Measurements from ENCODE around the gene TUBGCP2. TPM values are rescaled to one million over a fixed set of nuclear protein-coding genes. Genes with fewer than 3 reads are reported as not detected.
"Not testable (repeated sequence)": the region's sequence is repeated elsewhere in the genome, so short reads cannot be mapped to it uniquely, and the experiment has no call there.

TUBGCP2 gene
- total RNA-seq, 1 donor from 2014 or later, result 56.2 TPM

DNA sequence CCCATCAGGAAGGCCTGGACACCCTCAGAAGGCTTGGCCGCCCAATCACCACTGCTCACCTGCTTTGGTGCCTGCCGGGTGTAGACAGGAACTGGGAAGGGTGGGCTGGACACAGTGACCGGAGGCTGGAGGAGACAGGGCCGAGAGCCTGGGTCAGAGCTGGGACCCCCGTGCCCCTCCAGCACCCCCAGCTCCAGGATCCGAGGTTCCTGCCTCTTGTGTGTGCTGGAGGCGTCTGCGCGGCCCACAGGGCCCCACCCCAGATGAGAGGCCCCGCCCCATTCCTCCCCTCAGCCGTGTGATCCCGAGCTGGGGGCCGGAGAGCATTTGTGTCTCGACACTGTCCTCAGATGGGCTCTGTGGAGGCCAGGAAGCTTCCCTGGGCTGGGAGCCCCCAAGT lies 41.4 kb downstream of the TUBGCP2 start:
- Mint-ChIP-seq H3K4me3 (ENCODE audit: unreplicated experiment) (no peak overlapping the region), H3K27ac (ENCODE audit: unreplicated experiment) (no peak overlapping the region), H3K27me3 (ENCODE audit: low read depth, unreplicated experiment) (peaks cover 17% of the 10 kb centered on the region), H3K36me3 (ENCODE audit: low read depth, unreplicated experiment) (no peaks in the 10 kb centered on the region), H3K9me3 (ENCODE audit: unreplicated experiment) (no peaks in the 10 kb centered on the region), H3K4me1 (ENCODE audit: low read depth, unreplicated experiment) (no peaks in the 10 kb centered on the region)
- FAIRE-seq, result no peak
- Histone ChIP-seq H3K4me3 (ENCODE audit: insufficient read depth, low read depth, low read length) (no peak overlapping the region), H3K4me2 (ENCODE audit: low read length) (no peak overlapping the region), H3K27me3 (ENCODE audit: insufficient read depth, low read length) (peaks cover 2% of the 10 kb centered on the region), H3K79me2 (ENCODE audit: insufficient read depth, low read length) (no peaks in the 10 kb centered on the region), H3K36me3 (ENCODE audit: insufficient read depth, low read length) (no peaks in the 10 kb centered on the region), H3K9ac (ENCODE audit: low read length) (no peak overlapping the region), H3K9me3 (ENCODE audit: insufficient read depth, low read depth, low read length) (no peaks in the 10 kb centered on the region), H4K20me1 (ENCODE audit: insufficient read depth, low read length) (no peaks in the 10 kb centered on the region), H3K4me1 (ENCODE audit: insufficient read depth, low read length) (peaks cover under 1% of the 10 kb centered on the region), H2AFZ (ENCODE audit: low read depth, low read length) (no peak overlapping the region), H3K27ac (ENCODE audit: low read depth, low read length) (no peak overlapping the region)
- no peak for DNase-seq (ENCODE audit: low read depth)
- TF ChIP-seq, protein P1, sequence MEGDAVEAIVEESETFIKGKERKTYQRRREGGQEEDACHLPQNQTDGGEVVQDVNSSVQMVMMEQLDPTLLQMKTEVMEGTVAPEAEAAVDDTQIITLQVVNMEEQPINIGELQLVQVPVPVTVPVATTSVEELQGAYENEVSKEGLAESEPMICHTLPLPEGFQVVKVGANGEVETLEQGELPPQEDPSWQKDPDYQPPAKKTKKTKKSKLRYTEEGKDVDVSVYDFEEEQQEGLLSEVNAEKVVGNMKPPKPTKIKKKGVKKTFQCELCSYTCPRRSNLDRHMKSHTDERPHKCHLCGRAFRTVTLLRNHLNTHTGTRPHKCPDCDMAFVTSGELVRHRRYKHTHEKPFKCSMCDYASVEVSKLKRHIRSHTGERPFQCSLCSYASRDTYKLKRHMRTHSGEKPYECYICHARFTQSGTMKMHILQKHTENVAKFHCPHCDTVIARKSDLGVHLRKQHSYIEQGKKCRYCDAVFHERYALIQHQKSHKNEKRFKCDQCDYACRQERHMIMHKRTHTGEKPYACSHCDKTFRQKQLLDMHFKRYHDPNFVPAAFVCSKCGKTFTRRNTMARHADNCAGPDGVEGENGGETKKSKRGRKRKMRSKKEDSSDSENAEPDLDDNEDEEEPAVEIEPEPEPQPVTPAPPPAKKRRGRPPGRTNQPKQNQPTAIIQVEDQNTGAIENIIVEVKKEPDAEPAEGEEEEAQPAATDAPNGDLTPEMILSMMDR (IDR thresholded peaks at IDR 0.05; ENCODE audit: insufficient read depth, low read depth, low read length), result no peak
- TF ChIP-seq EZH2 (IDR thresholded peaks at IDR 0.05; ENCODE audit: insufficient read depth, low read length), result no peak

GRCh38 chr10:133266056-133266795 lies 42.4 kb downstream of the TUBGCP2 start:
- TF ChIP-seq, protein P1 (IDR thresholded peaks at IDR 0.05; ENCODE audit: insufficient read depth, low read depth, low read length), result no peak
- TF ChIP-seq EZH2 (IDR thresholded peaks at IDR 0.05; ENCODE audit: insufficient read depth, low read length), result no peak
- H3K9me3 ChIP-seq (ENCODE audit: insufficient read depth, low read depth, low read length), result no peaks in the 10 kb centered on the region
- H3K27me3 ChIP-seq (ENCODE audit: insufficient read depth, low read length), result peaks cover 2% of the 10 kb centered on the region
- H2AFZ ChIP-seq (ENCODE audit: low read depth, low read length), result no peak overlapping the region
- no peaks in the 10 kb centered on the region for H3K36me3 ChIP-seq (ENCODE audit: insufficient read depth, low read length)
- H3K4me3 ChIP-seq (ENCODE audit: insufficient read depth, low read depth, low read length), result no peak overlapping the region
- H3K27ac ChIP-seq (ENCODE audit: low read depth, low read length), result no peak overlapping the region
- H3K79me2 ChIP-seq (ENCODE audit: insufficient read depth, low read length), result no peaks in the 10 kb centered on the region
- Mint-ChIP-seq H3K4me1 (ENCODE audit: low read depth, unreplicated experiment) (no peaks in the 10 kb centered on the region), H3K27me3 (ENCODE audit: low read depth, unreplicated experiment) (peaks cover 17% of the 10 kb centered on the region), H3K36me3 (ENCODE audit: low read depth, unreplicated experiment) (no peaks in the 10 kb centered on the region), H3K27ac (ENCODE audit: unreplicated experiment) (no peak overlapping the region), H3K4me3 (ENCODE audit: unreplicated experiment) (no peak overlapping the region), H3K9me3 (ENCODE audit: unreplicated experiment) (no peaks in the 10 kb centered on the region)
- H3K9ac ChIP-seq (ENCODE audit: low read length), result no peak overlapping the region
- no peak overlapping the region for H3K4me2 ChIP-seq (ENCODE audit: low read length)
- no peaks in the 10 kb centered on the region for H4K20me1 ChIP-seq (ENCODE audit: insufficient read depth, low read length)
- no peak for FAIRE-seq
- peaks cover 3% of the 10 kb centered on the region for H3K4me1 ChIP-seq (ENCODE audit: insufficient read depth, low read length)
- no peak for DNase-seq (ENCODE audit: low read depth)

DNA sequence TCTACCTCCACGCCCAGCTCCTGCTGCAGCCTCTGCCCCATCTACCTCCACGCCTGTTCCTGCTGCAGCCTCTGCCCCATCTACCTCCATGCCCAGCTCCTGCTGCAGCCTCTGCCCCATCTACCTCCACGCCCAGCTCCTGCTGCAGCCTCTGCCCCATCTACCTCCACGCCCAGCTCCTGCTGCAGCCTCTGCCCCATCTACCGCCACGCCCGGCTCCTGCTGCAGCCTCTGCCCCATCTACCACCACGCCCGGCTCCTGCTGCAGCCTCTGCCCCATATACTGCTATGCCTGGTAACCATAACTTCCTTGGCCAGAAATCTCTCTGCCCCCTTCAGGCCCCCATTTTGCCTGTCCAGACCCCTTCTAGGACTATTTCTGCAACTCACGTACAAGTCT lies 43.6 kb downstream of the TUBGCP2 start:
- H3K4me1 Mint-ChIP-seq (ENCODE audit: low read depth, unreplicated experiment); H3K4me1 ChIP-seq (ENCODE audit: insufficient read depth, low read length); H4K20me1 ChIP-seq (ENCODE audit: insufficient read depth, low read length); H3K9me3 Mint-ChIP-seq (ENCODE audit: unreplicated experiment); H3K36me3 Mint-ChIP-seq (ENCODE audit: low read depth, unreplicated experiment); H3K4me3 ChIP-seq (ENCODE audit: insufficient read depth, low read depth, low read length); H3K79me2 ChIP-seq (ENCODE audit: insufficient read depth, low read length); H3K27ac Mint-ChIP-seq (ENCODE audit: unreplicated experiment); FAIRE-seq; H3K4me2 ChIP-seq (ENCODE audit: low read length); H3K9me3 ChIP-seq (ENCODE audit: insufficient read depth, low read depth, low read length); H3K36me3 ChIP-seq (ENCODE audit: insufficient read depth, low read length); H3K4me3 Mint-ChIP-seq (ENCODE audit: unreplicated experiment); H3K27ac ChIP-seq (ENCODE audit: low read depth, low read length); DNase-seq (ENCODE audit: low read depth); H2AFZ ChIP-seq (ENCODE audit: low read depth, low read length); H3K27me3 ChIP-seq (ENCODE audit: insufficient read depth, low read length); H3K9ac ChIP-seq (ENCODE audit: low read length): not testable (repeated sequence)
- peaks cover 17% of the 10 kb centered on the region for H3K27me3 Mint-ChIP-seq (ENCODE audit: low read depth, unreplicated experiment)
